Measurements from ENCODE around the gene PNKP.
A peak's percentile ranks its signal among the peaks of the same experiment; 100 is the strongest.

Gene PNKP

GRCh38 chr19:49896863-49897621 is 29.7 kb upstream of the PNKP start, which contains the start of gene IL4I1:
TSS of gene IL4I1 (minus strand) at chr19:49896887. CDS start at chr19:49896160, 727 bp downstream.
- Histone ChIP-seq H3K9ac (ENCODE audit: low read depth, low read length) (no peak within 1 kb of the TSS), H3K4me3 (ENCODE audit: low read length) (peak within 1 kb of the TSS; percentile 13)

GRCh38 chr19:49895566-49896297 is 28.4 kb upstream of the PNKP start:
- Histone ChIP-seq H3K9ac (ENCODE audit: low read depth, low read length) (no peak overlapping the region), H3K4me2 (ENCODE audit: low read length) (no peak overlapping the region)

More at GRCh38 chr19:49896863-49897621, 29.7 kb upstream of the PNKP start, which contains the start of gene IL4I1:
- no peaks in the 10 kb centered on the region for H3K9me3 ChIP-seq (replicated peaks; ENCODE audit: low read length)
- peak within 1 kb of the TSS; percentile 26 for H3K4me2 ChIP-seq (ENCODE audit: low read length)
- peaks cover 4% of the 10 kb centered on the region for H3K27me3 ChIP-seq (ENCODE audit: control insufficient read depth, insufficient read depth, low read length)
- H3K4me1 ChIP-seq (ENCODE audit: control insufficient read depth, insufficient read depth, low read length) = peaks cover 15% of the 10 kb centered on the region
- H3K36me3 ChIP-seq (ENCODE audit: insufficient read depth, low read length) = no peaks in the 10 kb centered on the region

DNA sequence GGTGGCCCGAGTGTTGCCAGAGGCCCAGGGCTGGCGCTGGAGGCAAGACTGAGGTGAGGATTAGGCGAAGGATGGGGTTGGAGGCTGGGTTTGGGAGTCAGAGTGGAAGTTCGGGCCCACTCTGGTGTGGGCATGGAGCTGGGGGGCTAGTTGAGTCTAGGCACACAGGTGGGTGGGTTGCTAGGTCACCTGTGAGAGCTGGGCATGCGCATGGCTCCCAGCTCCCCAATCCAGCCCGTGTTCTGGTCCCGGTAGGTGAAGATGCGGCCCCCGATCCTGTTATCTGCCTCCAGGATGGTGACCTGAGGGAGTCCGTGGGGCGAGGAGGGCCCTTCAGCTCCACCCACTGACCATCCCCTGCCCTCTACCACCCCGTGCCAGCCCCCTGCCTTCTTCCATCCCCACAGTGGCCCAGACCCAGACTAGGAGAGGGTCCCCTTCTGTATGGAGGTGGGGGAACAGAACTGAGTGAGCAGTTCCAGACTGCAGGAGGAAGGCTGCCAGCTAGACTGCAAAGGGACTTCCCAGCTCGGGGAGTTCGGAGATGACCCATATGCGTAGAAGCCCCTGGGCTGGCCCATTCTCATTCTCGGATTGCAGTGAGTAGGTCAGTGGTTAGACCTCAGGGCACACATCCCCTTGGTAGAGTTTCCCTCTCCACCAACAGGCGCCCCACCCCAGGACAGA is 27.6 kb upstream of the PNKP start:
- H3K4me3 ChIP-seq (ENCODE audit: low read length) = no peak overlapping the region
- H3K27me3 ChIP-seq (ENCODE audit: control insufficient read depth, insufficient read depth, low read length) = peaks cover 14% of the 10 kb centered on the region
- H3K9me3 ChIP-seq (replicated peaks; ENCODE audit: low read length) = no peaks in the 10 kb centered on the region
- no peak overlapping the region for H3K9ac ChIP-seq (ENCODE audit: low read depth, low read length)
- H3K36me3 ChIP-seq (ENCODE audit: insufficient read depth, low read length) = no peaks in the 10 kb centered on the region
- no peak overlapping the region for H3K4me2 ChIP-seq (ENCODE audit: low read length)
- peaks cover 18% of the 10 kb centered on the region for H3K4me1 ChIP-seq (ENCODE audit: control insufficient read depth, insufficient read depth, low read length)

More at GRCh38 chr19:49895566-49896297, 28.4 kb upstream of the PNKP start:
- Histone ChIP-seq H3K36me3 (ENCODE audit: insufficient read depth, low read length) (no peaks in the 10 kb centered on the region), H3K4me3 (ENCODE audit: low read length) (no peak overlapping the region), H3K9me3 (replicated peaks; ENCODE audit: low read length) (no peaks in the 10 kb centered on the region), H3K27me3 (ENCODE audit: control insufficient read depth, insufficient read depth, low read length) (peaks cover 14% of the 10 kb centered on the region), H3K4me1 (ENCODE audit: control insufficient read depth, insufficient read depth, low read length) (peaks cover 15% of the 10 kb centered on the region)

DNA sequence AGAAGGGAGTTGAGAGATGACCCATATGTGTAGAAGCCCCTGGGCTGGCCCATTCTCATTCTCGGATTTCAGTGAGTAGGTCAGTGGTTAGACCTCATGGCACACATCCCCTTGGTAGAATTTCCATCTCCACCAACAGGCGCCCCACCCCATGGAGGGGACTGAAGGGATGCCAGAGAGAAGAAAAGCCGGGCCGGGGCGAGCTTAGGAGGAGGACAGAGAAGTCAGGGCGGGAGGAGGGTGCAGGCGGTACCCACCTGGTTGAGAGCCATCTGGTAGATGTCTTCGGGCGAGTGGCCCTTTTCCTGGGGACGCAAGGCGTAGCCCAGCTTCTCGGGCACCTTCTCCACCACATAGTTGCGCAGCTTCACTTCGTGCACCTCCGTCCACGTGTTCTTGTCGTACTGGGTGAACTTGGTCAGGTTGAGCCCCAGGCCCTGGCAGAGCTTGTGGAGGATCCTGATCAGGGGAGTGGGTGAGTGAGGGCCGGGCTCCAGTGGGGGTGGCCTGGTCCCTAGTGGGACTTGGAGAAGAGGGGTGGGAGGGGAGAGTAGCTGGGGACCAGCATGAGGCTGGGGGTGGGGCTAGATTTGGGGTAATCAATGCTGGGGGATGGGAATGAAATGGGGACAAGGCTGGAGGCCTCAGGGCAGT is 26.8 kb upstream of the PNKP start:
- Histone ChIP-seq H3K4me3 (ENCODE audit: low read length) (no peak overlapping the region), H3K27me3 (ENCODE audit: control insufficient read depth, insufficient read depth, low read length) (peaks cover 14% of the 10 kb centered on the region), H3K9me3 (replicated peaks; ENCODE audit: low read length) (no peaks in the 10 kb centered on the region), H3K36me3 (ENCODE audit: insufficient read depth, low read length) (no peaks in the 10 kb centered on the region), H3K4me2 (ENCODE audit: low read length) (no peak overlapping the region), H3K4me1 (ENCODE audit: control insufficient read depth, insufficient read depth, low read length) (peaks cover 21% of the 10 kb centered on the region), H3K9ac (ENCODE audit: low read depth, low read length) (no peak overlapping the region)

DNA sequence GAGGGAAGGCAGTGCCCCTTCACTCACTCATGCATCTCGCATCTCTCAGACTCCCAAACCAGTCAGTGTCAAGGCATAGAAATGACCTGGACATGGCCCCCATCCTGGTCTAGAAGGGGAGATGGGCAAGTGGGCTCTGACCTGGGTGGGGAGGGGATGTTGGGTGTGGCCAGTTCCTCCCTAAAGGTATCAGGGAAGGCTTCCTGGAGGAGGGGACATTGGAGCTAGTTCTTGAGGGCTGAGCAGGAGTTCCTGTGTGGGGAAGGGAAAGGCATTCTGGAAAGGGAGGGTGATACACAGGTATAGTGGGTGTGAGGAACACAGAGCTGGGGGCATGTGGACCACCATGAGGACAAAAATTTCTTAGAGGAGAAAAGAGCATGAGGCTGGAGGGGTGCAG is 25.3 kb upstream of the PNKP start:
- Histone ChIP-seq H3K4me2 (ENCODE audit: low read length) (no peak overlapping the region), H3K9me3 (replicated peaks; ENCODE audit: low read length) (no peaks in the 10 kb centered on the region), H3K9ac (ENCODE audit: low read depth, low read length) (no peak overlapping the region), H3K4me1 (ENCODE audit: control insufficient read depth, insufficient read depth, low read length) (peaks cover 18% of the 10 kb centered on the region), H3K36me3 (ENCODE audit: insufficient read depth, low read length) (no peaks in the 10 kb centered on the region), H3K4me3 (ENCODE audit: low read length) (no peak overlapping the region), H3K27me3 (ENCODE audit: control insufficient read depth, insufficient read depth, low read length) (peaks cover 14% of the 10 kb centered on the region)

GRCh38 chr19:49891393-49891792 is 24.0 kb upstream of the PNKP start:
- Histone ChIP-seq H3K36me3 (ENCODE audit: insufficient read depth, low read length) (no peaks in the 10 kb centered on the region), H3K4me1 (ENCODE audit: control insufficient read depth, insufficient read depth, low read length) (peaks cover 6% of the 10 kb centered on the region), H3K9ac (ENCODE audit: low read depth, low read length) (no peak overlapping the region)

GRCh38 chr19:49890349-49891311 is 23.3 kb upstream of the PNKP start:
- H3K4me1 ChIP-seq (ENCODE audit: control insufficient read depth, insufficient read depth, low read length) = peaks cover 6% of the 10 kb centered on the region
- peak overlapping the region; percentile 69 for H3K4me2 ChIP-seq (ENCODE audit: low read length)
- peak overlapping the region; percentile 58 for H3K4me3 ChIP-seq (ENCODE audit: low read length)
- H3K27me3 ChIP-seq (ENCODE audit: control insufficient read depth, insufficient read depth, low read length) = peaks cover 14% of the 10 kb centered on the region
- H3K9me3 ChIP-seq (replicated peaks; ENCODE audit: low read length) = no peaks in the 10 kb centered on the region
- no peak overlapping the region for H3K9ac ChIP-seq (ENCODE audit: low read depth, low read length)
- no peaks in the 10 kb centered on the region for H3K36me3 ChIP-seq (ENCODE audit: insufficient read depth, low read length)

More at GRCh38 chr19:49891393-49891792, 24.0 kb upstream of the PNKP start:
- Histone ChIP-seq H3K4me2 (ENCODE audit: low read length) (no peak overlapping the region), H3K4me3 (ENCODE audit: low read length) (no peak overlapping the region), H3K9me3 (replicated peaks; ENCODE audit: low read length) (no peaks in the 10 kb centered on the region), H3K27me3 (ENCODE audit: control insufficient read depth, insufficient read depth, low read length) (peaks cover 14% of the 10 kb centered on the region)

DNA sequence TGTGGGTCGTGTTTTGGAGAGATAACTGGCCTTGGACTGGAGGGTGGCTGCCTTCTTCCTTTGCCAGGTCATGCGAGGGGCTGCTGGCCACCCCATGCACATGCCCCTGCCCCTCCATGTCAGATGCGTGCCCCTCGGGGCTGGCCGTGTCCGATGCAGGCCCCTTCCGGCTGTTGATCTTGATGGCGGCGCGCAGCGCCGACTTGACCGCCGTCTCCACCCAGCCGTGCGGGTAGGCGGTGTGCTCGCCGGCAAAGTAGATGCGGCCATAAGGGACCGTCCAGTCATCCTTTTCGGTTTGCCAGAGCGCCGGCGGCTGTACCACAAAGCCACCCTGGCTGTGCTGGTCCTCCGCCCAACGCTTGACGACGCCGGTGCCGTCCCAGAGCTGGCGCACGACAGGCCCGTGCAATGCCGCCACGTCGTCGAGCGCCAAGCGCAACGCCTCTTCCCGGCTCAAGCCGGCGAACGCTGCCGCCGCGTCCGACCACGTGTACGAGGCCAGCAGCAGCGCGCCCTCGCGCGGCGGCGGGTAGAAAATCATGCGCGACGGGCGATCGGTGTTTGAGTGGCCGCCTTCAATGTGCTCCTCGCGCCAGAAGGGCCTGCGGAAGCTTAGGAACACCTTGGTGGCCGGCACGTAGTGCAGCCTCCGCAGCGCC is 22.4 kb upstream of the PNKP start:
- Histone ChIP-seq H3K4me1 (ENCODE audit: control insufficient read depth, insufficient read depth, low read length) (peaks cover 6% of the 10 kb centered on the region), H3K36me3 (ENCODE audit: insufficient read depth, low read length) (peaks cover 1% of the 10 kb centered on the region), H3K27me3 (ENCODE audit: control insufficient read depth, insufficient read depth, low read length) (peaks cover 14% of the 10 kb centered on the region), H3K4me3 (ENCODE audit: low read length) (peak overlapping the region; percentile 58), H3K4me2 (ENCODE audit: low read length) (peak overlapping the region; percentile 69), H3K9ac (ENCODE audit: low read depth, low read length) (no peak overlapping the region), H3K9me3 (replicated peaks; ENCODE audit: low read length) (no peaks in the 10 kb centered on the region)

DNA sequence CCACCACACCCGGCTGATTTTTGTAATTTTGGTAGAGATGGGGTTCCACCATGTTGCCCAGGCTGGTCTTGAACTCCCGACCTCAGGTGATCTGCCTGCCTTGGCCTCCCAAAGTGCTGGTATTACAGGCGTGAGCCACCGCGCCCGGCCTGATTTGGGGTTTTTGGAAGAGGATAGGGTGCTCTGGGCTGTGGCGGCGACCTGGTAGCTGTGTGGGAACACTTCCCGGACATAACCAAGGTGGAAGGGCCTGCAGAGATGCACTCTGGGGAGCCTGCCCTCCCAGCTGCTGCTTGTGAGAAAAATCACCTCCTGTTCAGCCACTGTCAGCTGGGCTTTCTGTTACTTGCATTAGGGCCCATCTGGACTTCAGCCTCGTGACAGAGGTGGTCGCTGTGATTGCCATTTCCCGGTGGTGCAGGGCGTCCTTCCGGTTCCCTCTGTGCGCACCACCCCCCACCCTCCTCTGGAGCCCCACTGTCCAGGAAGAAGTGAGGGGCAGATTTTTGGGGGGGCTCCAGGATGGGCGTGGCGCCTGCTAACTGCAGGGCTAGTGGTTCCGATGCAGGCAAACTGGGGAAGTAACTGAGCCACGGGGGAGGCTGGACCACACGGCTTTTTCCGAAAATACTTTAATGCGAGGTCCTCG is 21.8 kb upstream of the PNKP start:
- H3K4me2 ChIP-seq (ENCODE audit: low read length) = no peak overlapping the region
- H3K36me3 ChIP-seq (ENCODE audit: insufficient read depth, low read length) = peaks cover 8% of the 10 kb centered on the region
- H3K4me3 ChIP-seq (ENCODE audit: low read length) = no peak overlapping the region
- peaks cover 6% of the 10 kb centered on the region for H3K4me1 ChIP-seq (ENCODE audit: control insufficient read depth, insufficient read depth, low read length)
- H3K27me3 ChIP-seq (ENCODE audit: control insufficient read depth, insufficient read depth, low read length) = peaks cover 14% of the 10 kb centered on the region
- no peaks in the 10 kb centered on the region for H3K9me3 ChIP-seq (replicated peaks; ENCODE audit: low read length)
- H3K9ac ChIP-seq (ENCODE audit: low read depth, low read length) = no peak overlapping the region

GRCh38 chr19:49888510-49888824 is 21.1 kb upstream of the PNKP start:
- Histone ChIP-seq H3K4me1 (ENCODE audit: control insufficient read depth, insufficient read depth, low read length) (peaks cover 6% of the 10 kb centered on the region), H3K4me3 (ENCODE audit: low read length) (no peak overlapping the region), H3K27me3 (ENCODE audit: control insufficient read depth, insufficient read depth, low read length) (peaks cover 14% of the 10 kb centered on the region), H3K4me2 (ENCODE audit: low read length) (no peak overlapping the region), H3K36me3 (ENCODE audit: insufficient read depth, low read length) (peaks cover 14% of the 10 kb centered on the region), H3K9me3 (replicated peaks; ENCODE audit: low read length) (no peaks in the 10 kb centered on the region), H3K9ac (ENCODE audit: low read depth, low read length) (no peak overlapping the region)

Data from skeletal muscle satellite cell (primary cell).